ENCODE data around the gene SPHK1. TPM values are rescaled to one million over a fixed set of nuclear protein-coding genes. Genes with fewer than 3 reads are reported as not detected.

SPHK1 gene
- total and polyA plus RNA-seq, 3 donors from 2014 or later, result 8.0 to 17.7 (median 14.7) TPM

DNA sequence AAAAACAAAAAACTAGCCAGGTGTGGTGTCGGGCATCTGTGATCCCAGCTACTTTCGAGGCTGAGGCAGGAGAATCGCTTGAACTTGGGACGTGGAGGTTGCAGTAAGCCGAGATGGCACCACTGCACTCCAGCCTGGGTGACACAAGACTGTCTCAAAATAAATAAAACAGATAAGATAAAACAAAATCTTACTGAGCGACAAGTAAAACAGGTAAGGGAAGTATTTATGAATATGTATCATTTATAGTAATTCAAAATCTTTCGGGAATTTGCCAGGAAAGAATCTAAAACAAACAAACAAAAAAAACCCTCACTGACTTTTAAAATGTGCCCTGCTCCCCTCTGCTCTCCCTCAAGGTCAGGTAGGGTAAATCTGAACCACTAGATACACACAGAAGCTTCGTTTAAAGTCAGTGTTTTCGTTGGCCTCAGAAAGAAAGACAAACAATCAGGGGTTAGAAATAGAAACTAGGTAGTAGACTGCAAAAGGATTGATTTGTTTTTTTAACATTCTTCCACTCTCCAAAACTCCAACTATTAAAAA, 32.8 kb upstream of the SPHK1 start:
- Histone ChIP-seq H3K27ac (peak overlapping the region in 1 of 2 donors; percentile 36), H3K27me3 (no peaks in the 10 kb centered on the region), H3K4me1 (peaks cover 16% of the 10 kb centered on the region), H3K4me3 (no peak overlapping the region), H3K36me3 (ENCODE audit: low read depth, missing control alignments) (no peaks in the 10 kb centered on the region), H3K9me3 (no peaks in the 10 kb centered on the region)
- TF ChIP-seq, protein P1, sequence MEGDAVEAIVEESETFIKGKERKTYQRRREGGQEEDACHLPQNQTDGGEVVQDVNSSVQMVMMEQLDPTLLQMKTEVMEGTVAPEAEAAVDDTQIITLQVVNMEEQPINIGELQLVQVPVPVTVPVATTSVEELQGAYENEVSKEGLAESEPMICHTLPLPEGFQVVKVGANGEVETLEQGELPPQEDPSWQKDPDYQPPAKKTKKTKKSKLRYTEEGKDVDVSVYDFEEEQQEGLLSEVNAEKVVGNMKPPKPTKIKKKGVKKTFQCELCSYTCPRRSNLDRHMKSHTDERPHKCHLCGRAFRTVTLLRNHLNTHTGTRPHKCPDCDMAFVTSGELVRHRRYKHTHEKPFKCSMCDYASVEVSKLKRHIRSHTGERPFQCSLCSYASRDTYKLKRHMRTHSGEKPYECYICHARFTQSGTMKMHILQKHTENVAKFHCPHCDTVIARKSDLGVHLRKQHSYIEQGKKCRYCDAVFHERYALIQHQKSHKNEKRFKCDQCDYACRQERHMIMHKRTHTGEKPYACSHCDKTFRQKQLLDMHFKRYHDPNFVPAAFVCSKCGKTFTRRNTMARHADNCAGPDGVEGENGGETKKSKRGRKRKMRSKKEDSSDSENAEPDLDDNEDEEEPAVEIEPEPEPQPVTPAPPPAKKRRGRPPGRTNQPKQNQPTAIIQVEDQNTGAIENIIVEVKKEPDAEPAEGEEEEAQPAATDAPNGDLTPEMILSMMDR (IDR thresholded peaks at IDR 0.05), result no peak
- no peak for TF ChIP-seq POLR2A (IDR thresholded peaks at IDR 0.05)
- intact Hi-C loops (cut with DNase I; ENCODE audit: low total_unique reads), result no loop called here
- DNase-seq, result no peak
- 30 to 40% methylated on average over 9 of the region's 9 CpGs for WGBS, 2 donors

GRCh38 chr17:76353004-76353598, 31.3 kb upstream of the SPHK1 start:
- TF ChIP-seq, protein P1 (IDR thresholded peaks at IDR 0.05), result no peak
- TF ChIP-seq POLR2A (IDR thresholded peaks at IDR 0.05), result no peak
- Histone ChIP-seq H3K27ac (peak overlapping the region; percentile 76 to 90), H3K4me3 (peak overlapping the region; percentile 88 to 90), H3K27me3 (no peaks in the 10 kb centered on the region), H3K36me3 (ENCODE audit: low read depth, missing control alignments) (no peaks in the 10 kb centered on the region), H3K9me3 (no peaks in the 10 kb centered on the region), H3K4me1 (peaks cover 16% of the 10 kb centered on the region)
- intact Hi-C loops (cut with DNase I; ENCODE audit: low total_unique reads), result no loop called here
- WGBS, 2 donors, result 0 to 2% methylated on average over 1 to 36 of the region's 51 CpGs
- DNase-seq, result peak; percentile 27

DNA sequence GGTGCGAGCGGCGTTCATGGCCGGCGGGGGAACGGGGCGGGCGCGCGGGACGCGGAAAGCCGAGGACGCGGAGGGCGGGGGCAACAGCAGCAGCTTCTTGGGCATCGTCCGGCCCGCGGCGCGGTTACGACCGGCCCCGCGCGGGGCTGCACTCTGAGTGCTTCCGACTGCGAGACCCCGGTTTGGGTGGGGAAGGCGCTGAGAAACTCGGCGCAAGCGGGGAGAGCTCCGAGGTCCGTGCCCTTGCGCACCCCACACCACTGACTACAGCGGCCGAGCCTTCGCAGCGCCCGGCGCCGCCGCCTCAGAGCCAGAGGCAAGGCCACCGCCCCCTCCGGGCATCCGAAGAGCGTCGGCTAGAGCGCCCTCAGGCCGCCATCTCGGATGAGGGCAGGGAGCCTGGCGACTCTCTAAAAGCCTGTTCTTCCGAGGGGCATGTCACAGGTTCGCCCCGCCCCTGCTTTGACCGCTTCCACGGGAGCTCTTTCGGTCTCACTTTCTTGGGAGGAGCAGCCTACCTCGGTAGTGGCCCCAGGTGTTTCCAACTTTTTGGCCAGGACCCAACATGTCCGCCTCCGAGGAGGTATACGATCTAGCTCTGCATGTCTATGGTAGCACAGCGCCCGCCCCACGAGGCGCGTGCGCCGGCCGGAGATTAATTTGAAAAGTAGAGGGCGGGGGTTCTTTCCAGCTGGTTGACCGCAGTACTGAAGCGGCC, 30.7 kb upstream of the SPHK1 start, which contains the start of gene PRPSAP1:
Gene PRPSAP1 (minus strand): TSS at position 318 of the 718 bp plus-strand sequence. CDS start 213 bp downstream, at position 105.
- peak within 1 kb of the TSS; percentile 76 to 90 for H3K27ac ChIP-seq
- no peaks in the 10 kb centered on the region for H3K36me3 ChIP-seq (ENCODE audit: low read depth, missing control alignments)
- 1 to 2% methylated on average over 14 to 69 of the region's 75 CpGs for WGBS, 2 donors
- no peaks in the 10 kb centered on the region for H3K9me3 ChIP-seq
- TF ChIP-seq, protein P1 (IDR thresholded peaks at IDR 0.05), result peak; percentile 27 to 55 (median 42)
- peak; percentile 40 for TF ChIP-seq POLR2A (IDR thresholded peaks at IDR 0.05)
- peaks cover 16% of the 10 kb centered on the region for H3K4me1 ChIP-seq
- H3K4me3 ChIP-seq, result peak within 1 kb of the TSS; percentile 88 to 90
- DNase-seq, result peak; percentile 94
- intact Hi-C loops (cut with DNase I; ENCODE audit: low total_unique reads), result no loop called here
- H3K27me3 ChIP-seq, result no peaks in the 10 kb centered on the region

GRCh38 chr17:76354317-76354729, 30.1 kb upstream of the SPHK1 start:
- WGBS, 2 donors, result 1% methylated on average over 18 of the region's 18 CpGs
- Histone ChIP-seq H3K27ac (peak overlapping the region in 1 of 2 donors; percentile 90), H3K36me3 (ENCODE audit: low read depth, missing control alignments) (no peaks in the 10 kb centered on the region), H3K4me1 (peaks cover 16% of the 10 kb centered on the region), H3K27me3 (no peaks in the 10 kb centered on the region), H3K4me3 (peak overlapping the region; percentile 88 to 90), H3K9me3 (no peaks in the 10 kb centered on the region)
- DNase-seq, result no peak
- TF ChIP-seq, protein P1 (IDR thresholded peaks at IDR 0.05), result no peak
- TF ChIP-seq POLR2A (IDR thresholded peaks at IDR 0.05), result no peak
- intact Hi-C loops (cut with DNase I; ENCODE audit: low total_unique reads), result no loop called here
